GM21528 (cell line): Measurements from ENCODE around the gene TIMP1.

Experiments
- ATAC-seq: cut with Tn5 transposase; IDR thresholded peaks from one replicate; pipeline ENCODE4 v1.9.1; 2021; ENCODE audit warnings: mild to moderate bottlenecking, moderate library complexity; ENCODE audit not compliant: unreplicated experiment, low FRiP score

Gene TIMP1

DNA sequence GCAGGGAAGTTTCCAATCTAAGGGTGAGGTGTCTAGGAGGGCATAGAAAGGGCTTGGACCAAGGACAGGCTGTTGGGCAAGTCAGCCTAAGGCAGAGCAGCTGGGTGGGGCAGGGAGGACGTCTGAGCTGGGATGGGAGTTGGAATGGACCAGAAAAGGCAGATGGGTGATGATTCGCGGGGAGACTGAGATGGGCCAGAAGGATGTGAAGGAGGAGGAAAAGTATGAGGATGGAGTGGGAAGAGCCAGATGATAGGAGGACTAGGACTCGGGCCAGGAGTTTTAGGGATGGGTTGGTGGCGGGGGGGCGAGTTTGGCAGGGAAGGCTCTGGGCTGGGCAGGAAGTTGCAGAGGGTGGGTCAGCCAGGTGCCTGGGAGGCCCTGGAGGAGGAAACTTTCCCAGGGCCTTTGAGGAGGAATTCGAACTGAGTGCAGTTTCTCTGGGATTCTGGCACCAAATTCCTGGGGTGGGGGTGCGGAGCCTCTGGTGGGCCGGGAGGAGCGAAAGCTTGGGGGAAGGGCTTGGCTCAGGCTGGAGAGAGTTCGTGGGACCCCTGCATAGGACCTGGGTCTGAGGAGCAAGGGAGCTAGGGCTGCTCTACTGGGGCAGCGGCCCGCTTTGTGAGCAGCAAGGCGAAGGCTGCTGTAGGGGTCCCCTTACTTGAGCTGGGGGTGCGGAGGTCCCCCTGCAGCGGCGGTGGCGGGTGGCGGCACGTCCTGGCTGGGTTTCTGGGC, 8.7 kb upstream of the TIMP1 start:
- ATAC-seq: no peak

GRCh38 chrX:47574076-47574546, 8.1 kb upstream of the TIMP1 start:
- no peak for ATAC-seq

GRCh38 chrX:47574547-47575301, 7.5 kb upstream of the TIMP1 start:
- no peak for ATAC-seq

DNA sequence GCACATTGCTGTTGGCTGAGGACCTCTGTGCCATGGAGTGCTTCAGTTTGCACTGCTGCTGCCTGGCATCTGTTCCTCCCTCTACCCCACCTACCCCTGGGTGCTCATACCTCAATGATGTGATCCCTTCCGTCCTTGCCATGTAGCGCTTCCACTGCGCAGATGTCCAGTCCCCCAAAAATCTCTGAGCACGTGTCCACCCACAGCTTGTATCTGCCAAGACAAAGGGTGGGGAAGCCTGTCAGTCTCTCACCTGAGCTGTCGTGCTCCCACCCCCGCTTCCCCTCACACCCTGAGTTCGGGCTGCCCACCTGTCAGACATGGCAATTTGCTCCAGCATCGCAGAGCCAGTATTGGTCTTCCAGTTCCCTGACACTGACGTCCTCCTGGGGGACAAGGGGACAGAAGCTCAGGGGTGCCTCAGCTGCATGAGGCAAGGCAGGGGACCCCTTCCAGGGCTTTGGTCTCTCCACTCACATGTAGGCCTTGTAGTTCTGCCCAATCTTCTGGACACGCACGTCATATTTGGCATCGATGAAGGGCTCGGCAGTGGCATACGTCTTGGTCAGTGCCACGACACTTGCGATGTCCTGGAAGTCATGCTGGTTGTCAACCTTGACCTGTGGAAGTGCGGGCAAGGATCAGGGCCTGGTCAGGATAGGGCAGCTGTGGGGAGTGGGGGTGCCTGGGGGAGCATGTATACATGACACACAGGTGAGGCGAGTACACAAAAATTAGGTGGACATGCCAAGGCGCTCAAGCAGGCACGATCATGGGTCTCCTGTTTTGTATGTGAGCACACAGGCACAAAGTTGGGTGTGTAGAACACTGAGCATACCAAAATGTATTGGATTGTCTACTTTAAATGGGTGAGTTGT, 6.0 kb upstream of the TIMP1 start:
- no peak for ATAC-seq

DNA sequence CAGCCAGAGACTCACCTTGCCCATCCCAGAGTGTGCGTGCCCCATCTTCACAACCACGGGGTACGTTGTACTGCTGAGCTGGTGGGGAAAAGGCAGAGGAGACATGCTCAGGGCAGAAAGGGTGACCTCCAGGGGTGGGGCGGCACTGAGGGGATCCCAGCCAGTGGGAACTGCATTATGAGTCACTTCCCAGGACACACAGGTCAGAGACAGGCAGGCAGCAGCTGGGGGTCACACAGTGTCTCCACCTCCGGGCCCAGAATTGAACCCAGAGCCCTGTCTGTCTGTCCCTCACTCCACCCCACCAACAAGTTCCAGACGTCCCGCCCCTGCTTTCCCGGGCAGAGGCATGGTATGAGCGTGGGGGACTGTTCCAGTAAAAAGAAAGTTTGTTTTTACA, 4.8 kb upstream of the TIMP1 start:
- ATAC-seq: no peak

GRCh38 chrX:47577901-47578300, 4.3 kb upstream of the TIMP1 start:
- ATAC-seq: no peak

DNA sequence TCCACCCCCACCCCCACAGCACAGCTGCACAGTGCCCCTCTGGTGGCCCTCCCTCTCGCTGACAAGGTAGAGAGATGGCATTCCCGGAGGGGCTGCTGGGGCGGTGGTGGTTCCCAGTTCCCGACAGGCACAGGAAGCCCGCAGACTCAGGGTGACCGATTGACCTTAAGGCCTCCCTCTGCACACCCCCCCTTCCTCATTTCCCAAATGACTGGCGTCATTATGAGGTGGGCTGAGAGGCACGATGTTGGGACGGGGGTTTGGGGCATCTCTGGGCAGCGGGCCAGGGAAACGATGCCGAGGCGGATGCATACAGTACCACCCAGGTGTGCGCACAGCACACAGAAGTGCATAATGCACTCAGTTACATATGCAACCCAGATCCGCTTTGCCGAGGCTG, 3.5 kb upstream of the TIMP1 start:
- ATAC-seq: no peak

DNA sequence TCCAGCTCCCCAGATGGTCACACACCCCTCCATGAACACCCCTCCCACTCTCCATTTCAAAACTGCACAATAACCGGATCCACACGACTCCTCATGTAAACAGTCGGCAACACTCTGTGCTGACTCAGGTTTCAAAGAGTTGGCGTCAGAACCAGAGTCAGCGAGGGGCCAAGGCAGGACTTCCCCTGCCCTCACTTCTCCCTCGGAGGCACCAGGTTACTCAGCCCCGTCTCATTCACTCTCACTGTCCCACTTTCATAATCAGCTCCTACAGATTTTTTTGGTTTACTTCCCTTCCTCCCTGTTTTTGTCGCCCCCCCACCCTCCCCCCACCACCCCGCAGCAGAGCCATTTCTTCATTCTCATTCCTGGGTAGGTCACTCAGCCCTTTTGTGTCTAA, 2.7 kb upstream of the TIMP1 start:
- ATAC-seq: no peak

DNA sequence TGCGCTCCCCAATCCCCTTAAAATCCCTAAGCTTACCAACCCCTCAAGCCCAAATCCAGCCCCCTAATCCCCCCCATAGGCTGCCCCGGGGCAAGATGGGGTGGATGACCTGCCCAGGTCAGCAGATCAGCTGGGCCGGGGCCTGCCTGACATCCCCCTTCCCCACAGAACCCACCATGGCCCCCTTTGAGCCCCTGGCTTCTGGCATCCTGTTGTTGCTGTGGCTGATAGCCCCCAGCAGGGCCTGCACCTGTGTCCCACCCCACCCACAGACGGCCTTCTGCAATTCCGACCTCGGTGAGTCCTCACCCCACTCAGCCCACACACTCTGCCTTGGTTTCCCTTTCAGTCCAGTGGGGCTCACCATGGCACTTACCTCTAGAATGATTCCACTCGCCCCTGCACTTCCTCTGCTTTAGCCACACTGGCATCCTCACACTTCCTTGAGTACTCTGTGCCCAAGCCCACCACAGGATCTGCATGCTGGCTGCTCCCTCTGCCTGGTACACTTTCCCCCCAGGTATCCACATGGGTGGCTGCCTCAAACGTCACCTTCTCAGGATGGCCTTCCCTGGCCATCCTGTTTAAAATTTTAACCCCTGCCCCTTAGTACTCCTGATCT, 1.1 kb downstream of the TIMP1 start:
- ATAC-seq: no peak

GRCh38 chrX:47584714-47585113, 2.5 kb downstream of the TIMP1 start:
- no peak for ATAC-seq

GRCh38 chrX:47585273-47585672, 3.0 kb downstream of the TIMP1 start:
- no peak for ATAC-seq

DNA sequence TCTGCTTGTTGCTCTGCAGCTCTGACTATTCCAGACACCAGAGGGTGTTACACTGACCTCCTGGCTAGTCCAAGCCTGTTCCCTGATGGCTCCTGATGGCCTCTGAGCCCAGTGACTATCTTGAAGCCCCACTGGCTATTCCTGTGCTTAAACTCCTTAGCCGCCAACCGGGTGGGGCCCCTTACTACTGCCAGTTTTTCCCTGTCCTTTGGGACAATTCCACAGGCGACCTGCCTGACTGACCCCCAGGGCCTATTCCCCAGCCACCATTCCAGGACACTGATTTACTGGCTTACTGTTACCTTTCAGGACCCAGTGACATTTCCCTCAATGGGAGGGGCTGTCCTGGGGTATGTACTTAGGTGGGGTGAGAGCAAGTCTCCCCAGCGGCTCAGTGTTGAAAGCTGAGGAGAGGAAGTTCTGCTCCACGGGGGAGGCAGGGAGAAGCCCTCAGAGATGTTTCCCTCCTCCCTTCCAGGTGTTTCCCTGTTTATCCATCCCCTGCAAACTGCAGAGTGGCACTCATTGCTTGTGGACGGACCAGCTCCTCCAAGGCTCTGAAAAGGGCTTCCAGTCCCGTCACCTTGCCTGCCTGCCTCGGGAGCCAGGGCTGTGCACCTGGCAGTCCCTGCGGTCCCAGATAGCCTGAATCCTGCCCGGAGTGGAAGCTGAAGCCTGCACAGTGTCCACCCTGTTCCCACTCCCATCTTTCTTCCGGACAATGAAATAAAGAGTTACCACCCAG, 4.0 kb downstream of the TIMP1 start:
- no peak for ATAC-seq

DNA sequence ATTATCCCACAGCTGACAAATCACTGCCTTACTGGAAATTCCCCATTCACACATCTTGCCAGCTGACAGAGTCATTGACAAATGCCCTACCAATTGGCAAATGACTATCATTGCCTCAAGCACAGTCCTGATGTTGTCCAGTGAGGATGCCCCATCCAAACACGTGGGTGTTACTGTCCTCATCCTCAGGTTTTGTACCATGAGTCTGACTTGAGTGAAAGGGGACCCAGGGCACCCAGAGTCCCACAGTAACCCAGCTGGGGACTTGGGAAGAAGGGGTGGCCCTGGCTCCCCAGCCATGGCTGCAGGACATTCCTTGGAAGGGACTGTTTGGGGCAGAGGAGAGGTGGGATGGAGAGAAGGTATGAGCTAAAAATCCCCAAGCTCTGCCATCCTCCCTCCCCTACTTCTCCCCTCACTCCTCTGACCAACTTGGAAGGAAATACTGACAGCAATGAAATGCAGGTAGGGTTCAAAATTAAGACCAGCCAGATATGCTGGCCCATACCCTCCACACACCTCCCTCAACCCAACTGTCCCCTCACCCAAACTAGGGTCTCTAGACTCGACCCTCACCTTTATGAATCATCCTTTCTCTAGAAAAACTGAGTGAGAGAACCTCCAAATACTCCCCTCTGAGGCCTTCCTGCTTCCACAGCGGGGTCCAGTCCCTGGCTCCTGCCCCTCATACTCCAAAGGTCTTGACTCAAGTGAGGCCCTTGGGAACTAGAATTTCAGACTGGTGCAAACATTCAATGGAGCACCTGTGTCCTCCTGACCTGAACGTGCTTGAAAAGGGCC, 5.1 kb downstream of the TIMP1 start:
- ATAC-seq: no peak

GRCh38 chrX:47587906-47588735, 5.9 kb downstream of the TIMP1 start:
- no peak for ATAC-seq

- ATAC-seq: no peak
Observed at GRCh38 chrX:47590984-47591383, 8.7 kb downstream of the TIMP1 start.

DNA sequence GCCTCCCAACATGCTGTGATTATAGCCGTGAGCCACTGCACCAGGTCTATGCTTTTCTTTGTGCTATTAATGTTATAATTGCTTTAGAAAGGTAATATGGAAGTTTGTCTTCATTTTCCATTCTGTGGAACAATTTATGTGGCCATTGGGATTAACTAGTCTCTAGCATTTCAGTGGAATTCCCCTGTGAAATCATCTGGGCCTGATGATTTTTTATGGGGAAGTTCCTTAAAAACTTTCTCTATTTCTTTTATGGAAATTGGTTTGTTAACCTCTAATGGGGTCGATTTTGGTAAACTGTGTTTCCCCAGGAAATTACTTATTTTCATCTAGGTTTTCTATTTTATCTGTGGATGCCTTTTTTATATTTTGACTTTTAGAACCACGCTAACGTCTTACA, 11.3 kb downstream of the TIMP1 start:
- ATAC-seq: no peak

- ATAC-seq: no peak
Observed at GRCh38 chrX:47595716-47596251, 13.5 kb downstream of the TIMP1 start.

DNA sequence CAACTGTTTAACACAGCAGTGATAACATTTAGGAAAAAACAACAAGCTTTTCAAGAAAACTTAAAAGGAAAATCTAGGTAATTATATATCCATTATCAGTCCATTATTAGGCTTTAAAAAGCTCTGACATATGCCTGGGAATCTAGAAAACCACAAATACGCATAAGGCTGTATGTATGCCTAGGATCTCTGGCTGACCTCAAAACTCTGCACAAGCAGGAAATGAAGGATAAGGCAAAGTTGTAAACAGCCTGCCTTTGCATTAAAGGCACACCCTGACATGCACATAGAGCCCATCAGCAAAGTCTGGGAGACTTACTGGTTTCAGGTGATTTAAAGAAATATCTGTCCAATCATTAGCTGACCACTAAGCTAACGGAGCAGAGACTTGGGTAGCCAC, 14.0 kb downstream of the TIMP1 start:
- ATAC-seq: no peak
